Sigmoid colon (tissue), 7 donors: ENCODE results near the gene NFIA. TPM values are rescaled to one million over a fixed set of nuclear protein-coding genes. Genes with fewer than 3 reads are reported as not detected.

Experiments used
- DNase-seq: peaks from one replicate; pipeline ENCODE4 v3.0.0-alpha.2; 2019
- H3K27ac ChIP-seq, 4 donors: fragments of 200-600 bp; sonication (generic); one replicate each; pipeline ENCODE4 v1.5.1; 2016 to 2019; ENCODE audit warnings: mild to moderate bottlenecking in 1 of 4
- H3K27me3 ChIP-seq, 3 donors: fragments of 200-600 bp; sonication (generic); one replicate each; pipeline ENCODE4 v1.5.1; 2019; ENCODE audit warnings: mild to moderate bottlenecking in 1 of 3
- H3K36me3 ChIP-seq, 4 donors: fragments of 200-600 bp; sonication (generic); one replicate each; pipeline ENCODE4 v1.5.1; 2016 to 2019
- H3K4me1 ChIP-seq, 4 donors: fragments of 200-600 bp; sonication (generic); one replicate each; pipeline ENCODE4 v1.5.1; 2017 to 2019
- H3K4me3 ChIP-seq, 4 donors: fragments of 200-600 bp; sonication (generic); one replicate each; pipeline ENCODE4 v1.5.1; 2017 to 2019; ENCODE audit warnings: mild to moderate bottlenecking in 2 of 4, moderate library complexity in 1 of 4
- H3K9me3 ChIP-seq, 4 donors: fragments of 200-600 bp in 3 of 4; sonication (generic) in 3 of 4; one replicate each; pipeline versions ENCODE4 v1.5.1 to v1.6.1; 2013 to 2019
- EP300 ChIP-seq, 4 donors: sonication (generic); formaldehyde crosslinking; IDR thresholded peaks; one replicate each; pipeline ENCODE4 v1.6.1; 2017; ENCODE audit warnings: antibody characterized with exemption in 4 of 4
- POLR2A ChIP-seq, 2 donors: fragments of 450-650 bp; IDR thresholded peaks; one replicate each; pipeline ENCODE4 v1.6.1; 2016; ENCODE audit warnings: antibody characterized with exemption in 2 of 2, mild to moderate bottlenecking in 2 of 2, moderate library complexity in 2 of 2
- POLR2AphosphoS5 ChIP-seq, 4 donors: sonication (generic); formaldehyde crosslinking; IDR thresholded peaks; one replicate each; pipeline ENCODE4 v1.6.1; 2017; ENCODE audit warnings: antibody characterized with exemption in 4 of 4
- WGBS, 2 donors: extraction: QIAGEN DNeasy Blood & Tissue Kit; methylation state at CpG; one replicate each; pipeline ENCODE4 v1.1.7; 2013; 5-methylcytosine and 5-hydroxymethylcytosine counted together
- intact Hi-C: fragments of 100-400 bp; cut with DNase I; formaldehyde crosslinking; loops from one replicate; pipeline ENCODE4 v1.15.1; 2023
- polyA plus RNA-seq, 3 donors: library from polyadenylated mRNA; stranded (reverse); fragments of 200-250 nt; gene quantifications; one replicate each; pipeline ENCODE4 v1.2.3, GENCODE V29; 2013
- total RNA-seq, 4 donors: library from RNA; depleted of rRNA; stranded (reverse); fragments of >200 nt; gene quantifications; one replicate each; pipeline ENCODE4 v1.1.0, GENCODE V29; 2016
- TF ChIP-seq, protein P1 (sequence below), 4 experiments: fragments of 450-650 bp in 3 of 4; fragments of 200-600 bp in 1 of 4; IDR thresholded peaks; one replicate each; pipeline ENCODE4 v1.5.1; 2016 to 2019; ENCODE audit warnings: antibody characterized with exemption in 4 of 4, mild to moderate bottlenecking in 3 of 4, moderate library complexity in 2 of 4
- donor health status: healthy with polysubstance abuse.
- donor health status: Bipolar disorder and iron deficiency.
- donor health status: healthy.

Gene NFIA
- total and polyA plus RNA-seq, 7 donors: 2.3 to 154 (median 79.7) TPM

GRCh38 chr1:61447968-61448430 lies 365.6 kb downstream of the NFIA start:
- no peak for TF ChIP-seq POLR2A (IDR thresholded peaks at IDR 0.05)
- TF ChIP-seq, protein P1, sequence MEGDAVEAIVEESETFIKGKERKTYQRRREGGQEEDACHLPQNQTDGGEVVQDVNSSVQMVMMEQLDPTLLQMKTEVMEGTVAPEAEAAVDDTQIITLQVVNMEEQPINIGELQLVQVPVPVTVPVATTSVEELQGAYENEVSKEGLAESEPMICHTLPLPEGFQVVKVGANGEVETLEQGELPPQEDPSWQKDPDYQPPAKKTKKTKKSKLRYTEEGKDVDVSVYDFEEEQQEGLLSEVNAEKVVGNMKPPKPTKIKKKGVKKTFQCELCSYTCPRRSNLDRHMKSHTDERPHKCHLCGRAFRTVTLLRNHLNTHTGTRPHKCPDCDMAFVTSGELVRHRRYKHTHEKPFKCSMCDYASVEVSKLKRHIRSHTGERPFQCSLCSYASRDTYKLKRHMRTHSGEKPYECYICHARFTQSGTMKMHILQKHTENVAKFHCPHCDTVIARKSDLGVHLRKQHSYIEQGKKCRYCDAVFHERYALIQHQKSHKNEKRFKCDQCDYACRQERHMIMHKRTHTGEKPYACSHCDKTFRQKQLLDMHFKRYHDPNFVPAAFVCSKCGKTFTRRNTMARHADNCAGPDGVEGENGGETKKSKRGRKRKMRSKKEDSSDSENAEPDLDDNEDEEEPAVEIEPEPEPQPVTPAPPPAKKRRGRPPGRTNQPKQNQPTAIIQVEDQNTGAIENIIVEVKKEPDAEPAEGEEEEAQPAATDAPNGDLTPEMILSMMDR (IDR thresholded peaks at IDR 0.05): no peak
- TF ChIP-seq EP300 (IDR thresholded peaks at IDR 0.05): no peak
- no peak for TF ChIP-seq POLR2AphosphoS5 (IDR thresholded peaks at IDR 0.05)
- intact Hi-C loops: no loop called here

GRCh38 chr1:61448914-61449313 lies 366.6 kb downstream of the NFIA start:
- no peaks in the 10 kb centered on the region for H3K9me3 ChIP-seq
- 83 to 88% methylated on average over 9 of the region's 9 CpGs for WGBS, 2 donors
- peak overlapping the region; percentile 62 to 80 (median 76) for H3K27ac ChIP-seq
- DNase-seq: peak; percentile 93
- no peaks in the 10 kb centered on the region for H3K27me3 ChIP-seq
- no peaks in the 10 kb centered on the region for H3K36me3 ChIP-seq
- intact Hi-C loops: no loop called here
- H3K4me3 ChIP-seq: no peak overlapping the region
- TF ChIP-seq POLR2AphosphoS5 (IDR thresholded peaks at IDR 0.05): peak; percentile 58 to 67 (median 65)
- TF ChIP-seq, protein P1 (IDR thresholded peaks at IDR 0.05): no peak
- H3K4me1 ChIP-seq: peaks cover 0 to 76% (median 62%) of the 10 kb centered on the region in 4 donors

More at GRCh38 chr1:61447968-61448430, 365.6 kb downstream of the NFIA start:
- no peaks in the 10 kb centered on the region for H3K36me3 ChIP-seq
- no peaks in the 10 kb centered on the region for H3K27me3 ChIP-seq
- no peaks in the 10 kb centered on the region for H3K9me3 ChIP-seq
- H3K4me1 ChIP-seq: peaks cover 0 to 76% (median 64%) of the 10 kb centered on the region in 4 donors
- no peak overlapping the region for H3K4me3 ChIP-seq
- WGBS, 2 donors: 91 to 95% methylated on average over 7 of the region's 7 CpGs
- DNase-seq: no peak
- peak overlapping the region; percentile 58 to 78 (median 60) for H3K27ac ChIP-seq

DNA sequence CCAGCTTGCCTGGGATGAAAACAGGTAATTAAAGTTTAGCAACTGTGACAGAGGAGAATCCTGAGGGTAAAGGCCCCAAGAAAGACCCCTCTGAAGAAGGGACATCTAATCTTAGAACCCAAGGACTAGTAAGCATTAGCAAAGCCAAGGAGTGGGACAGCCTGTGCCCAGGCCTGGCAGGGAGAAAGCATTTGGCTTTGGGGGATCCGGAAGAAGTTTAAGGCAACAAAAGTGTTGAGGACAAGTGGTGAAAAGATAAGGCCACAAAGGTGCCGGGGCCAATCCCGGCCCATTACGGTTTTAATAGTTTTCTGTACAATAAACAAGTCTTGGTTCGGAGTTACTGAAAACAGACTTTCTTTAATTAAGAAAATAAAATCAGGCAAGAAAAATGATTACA lies 367.0 kb downstream of the NFIA start:
- Histone ChIP-seq H3K4me3 (no peak overlapping the region), H3K27me3 (no peaks in the 10 kb centered on the region), H3K9me3 (no peaks in the 10 kb centered on the region), H3K27ac (peak overlapping the region; percentile 57 to 80 (median 76)), H3K4me1 (peaks cover 0 to 75% (median 60%) of the 10 kb centered on the region in 4 donors), H3K36me3 (no peaks in the 10 kb centered on the region)
- WGBS, 2 donors: 33 to 72% methylated on average over 5 of the region's 5 CpGs
- TF ChIP-seq, protein P1 (IDR thresholded peaks at IDR 0.05): no peak
- TF ChIP-seq EP300 (IDR thresholded peaks at IDR 0.05) (no peak), POLR2AphosphoS5 (IDR thresholded peaks at IDR 0.05) (no peak), POLR2A (IDR thresholded peaks at IDR 0.05) (no peak)
- DNase-seq: no peak
- intact Hi-C loops: no loop called here

- 10 to 36% methylated on average over 4 of the region's 4 CpGs for WGBS, 2 donors
- intact Hi-C loops: loop anchor here (5.0 to 10.0 kb wide), 5 partner anchors 53 to 478 kb away; no protein-coding TSS in a partner anchor
- H3K9me3 ChIP-seq: no peaks in the 10 kb centered on the region
Measured at GRCh38 chr1:61450454-61450853, 368.1 kb downstream of the NFIA start.

DNA sequence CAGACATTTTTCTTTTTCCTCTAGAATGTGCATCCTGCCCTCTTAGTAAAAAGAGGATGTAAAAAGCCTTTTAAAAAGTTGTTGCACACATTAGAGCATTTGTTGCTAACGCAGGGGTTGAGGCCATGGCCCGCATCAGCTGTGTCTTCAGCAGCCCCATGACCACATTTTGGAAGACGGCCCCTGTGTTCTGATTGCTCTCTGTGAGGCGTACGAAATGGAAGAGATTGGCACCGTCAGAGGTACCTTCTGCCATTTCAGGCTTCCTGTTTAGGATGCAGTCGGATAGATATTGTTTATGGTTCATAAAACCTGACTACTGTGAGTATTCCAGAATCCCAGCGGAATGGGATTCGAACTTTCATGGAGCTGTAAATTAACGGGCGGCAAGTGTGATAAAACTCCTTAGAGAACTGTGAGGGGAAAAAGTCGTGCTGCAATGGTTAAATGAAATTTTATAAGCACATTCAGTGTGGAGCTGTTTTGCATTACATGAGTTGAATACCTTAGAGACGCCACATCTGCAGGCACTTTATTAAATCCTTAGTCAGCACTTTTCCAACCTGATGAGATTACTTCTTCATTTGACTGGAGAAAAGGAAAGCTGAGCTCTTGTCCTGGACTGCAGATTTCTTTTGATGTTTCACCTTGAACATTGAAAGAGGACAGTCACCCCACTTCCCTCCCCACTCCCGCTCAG lies 368.7 kb downstream of the NFIA start:
- WGBS, 2 donors: 21 to 51% methylated on average over 14 of the region's 14 CpGs
- Histone ChIP-seq H3K27me3 (no peaks in the 10 kb centered on the region), H3K4me1 (peaks cover 0 to 65% (median 54%) of the 10 kb centered on the region in 4 donors), H3K36me3 (peaks cover 0 to 9% (median 2%) of the 10 kb centered on the region in 4 donors), H3K27ac (peak overlapping the region; percentile 57 to 80 (median 76)), H3K9me3 (no peaks in the 10 kb centered on the region), H3K4me3 (no peak overlapping the region)
- intact Hi-C loops: loop anchor here (5.0 to 10.0 kb wide), 5 partner anchors 54 to 479 kb away; no protein-coding TSS in a partner anchor
- no peak for DNase-seq
- TF ChIP-seq POLR2A (IDR thresholded peaks at IDR 0.05): no peak
- no peak for TF ChIP-seq POLR2AphosphoS5 (IDR thresholded peaks at IDR 0.05)
- no peak for TF ChIP-seq EP300 (IDR thresholded peaks at IDR 0.05)
- TF ChIP-seq, protein P1 (IDR thresholded peaks at IDR 0.05): no peak

More at GRCh38 chr1:61450454-61450853, 368.1 kb downstream of the NFIA start:
- Histone ChIP-seq H3K4me1 (peaks cover 0 to 67% (median 57%) of the 10 kb centered on the region in 4 donors), H3K36me3 (peaks cover 0 to 4% (median under 1%) of the 10 kb centered on the region in 4 donors), H3K4me3 (no peak overlapping the region), H3K27ac (peak overlapping the region; percentile 57 to 80 (median 76)), H3K27me3 (no peaks in the 10 kb centered on the region)
- TF ChIP-seq EP300 (IDR thresholded peaks at IDR 0.05): no peak
- TF ChIP-seq POLR2A (IDR thresholded peaks at IDR 0.05): no peak
- TF ChIP-seq POLR2AphosphoS5 (IDR thresholded peaks at IDR 0.05): peak in 2 of 4 donors; percentile 16 to 38
- no peak for DNase-seq
